HG02763 (cell line): ENCODE data around the gene SLC24A4.

ENCODE experiments used
- ATAC-seq: cut with Tn5 transposase; IDR thresholded peaks from one replicate; pipeline ENCODE4 v1.9.1; 2021; ENCODE audit warnings: mild to moderate bottlenecking, moderate library complexity; ENCODE audit not compliant: unreplicated experiment

SLC24A4 gene, protein sequence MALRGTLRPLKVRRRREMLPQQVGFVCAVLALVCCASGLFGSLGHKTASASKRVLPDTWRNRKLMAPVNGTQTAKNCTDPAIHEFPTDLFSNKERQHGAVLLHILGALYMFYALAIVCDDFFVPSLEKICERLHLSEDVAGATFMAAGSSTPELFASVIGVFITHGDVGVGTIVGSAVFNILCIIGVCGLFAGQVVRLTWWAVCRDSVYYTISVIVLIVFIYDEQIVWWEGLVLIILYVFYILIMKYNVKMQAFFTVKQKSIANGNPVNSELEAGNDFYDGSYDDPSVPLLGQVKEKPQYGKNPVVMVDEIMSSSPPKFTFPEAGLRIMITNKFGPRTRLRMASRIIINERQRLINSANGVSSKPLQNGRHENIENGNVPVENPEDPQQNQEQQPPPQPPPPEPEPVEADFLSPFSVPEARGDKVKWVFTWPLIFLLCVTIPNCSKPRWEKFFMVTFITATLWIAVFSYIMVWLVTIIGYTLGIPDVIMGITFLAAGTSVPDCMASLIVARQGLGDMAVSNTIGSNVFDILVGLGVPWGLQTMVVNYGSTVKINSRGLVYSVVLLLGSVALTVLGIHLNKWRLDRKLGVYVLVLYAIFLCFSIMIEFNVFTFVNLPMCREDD

DNA sequence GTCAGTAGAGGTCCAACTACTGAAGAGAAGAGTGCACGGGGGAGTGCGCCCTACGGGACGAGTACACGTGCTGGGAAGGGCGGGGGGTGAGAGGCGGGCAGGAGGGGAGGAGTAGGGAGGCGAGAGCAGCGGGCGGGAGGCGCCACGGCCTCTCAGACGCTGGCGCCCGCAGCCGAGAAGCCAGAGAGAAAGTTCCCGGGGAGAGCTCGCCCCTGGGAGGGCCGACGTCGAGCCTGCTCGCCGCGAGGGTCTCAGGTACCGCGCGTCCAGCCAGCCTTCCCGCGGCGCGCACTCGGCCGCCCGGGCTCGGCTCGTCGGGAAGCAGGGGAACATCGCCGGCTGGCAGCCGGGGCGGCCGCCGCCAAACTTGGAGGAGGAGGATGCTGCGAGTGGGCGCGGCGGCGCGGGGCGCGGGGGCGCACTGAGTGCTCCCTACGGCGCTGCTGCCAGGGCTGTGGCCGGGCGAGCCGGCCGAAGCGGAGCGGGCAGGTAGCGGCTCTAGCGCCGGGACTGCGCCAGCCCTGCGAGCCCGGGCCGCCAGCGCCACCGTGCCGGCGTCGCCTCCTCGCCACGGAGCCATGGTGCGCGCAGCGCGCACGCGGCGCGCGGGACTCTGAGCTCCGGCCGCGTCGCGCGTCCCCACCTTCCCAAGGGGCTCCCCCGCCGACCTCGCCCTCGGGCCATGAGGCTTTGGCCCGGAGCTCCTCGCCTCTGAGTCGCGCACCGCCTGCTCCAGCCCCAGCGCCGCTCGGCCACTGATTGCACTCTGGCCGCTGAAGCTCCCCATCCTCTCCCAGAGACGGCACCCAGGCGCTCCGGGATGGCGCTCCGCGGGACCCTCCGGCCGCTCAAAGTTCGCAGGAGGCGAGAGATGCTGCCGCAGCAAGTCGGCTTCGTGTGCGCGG, at the start of gene SLC24A4:
TSS of gene SLC24A4 (plus strand) at position 155 of the 905 bp plus-strand sequence. CDS start at position 821, 666 bp downstream.
- ATAC-seq, result no peak

DNA sequence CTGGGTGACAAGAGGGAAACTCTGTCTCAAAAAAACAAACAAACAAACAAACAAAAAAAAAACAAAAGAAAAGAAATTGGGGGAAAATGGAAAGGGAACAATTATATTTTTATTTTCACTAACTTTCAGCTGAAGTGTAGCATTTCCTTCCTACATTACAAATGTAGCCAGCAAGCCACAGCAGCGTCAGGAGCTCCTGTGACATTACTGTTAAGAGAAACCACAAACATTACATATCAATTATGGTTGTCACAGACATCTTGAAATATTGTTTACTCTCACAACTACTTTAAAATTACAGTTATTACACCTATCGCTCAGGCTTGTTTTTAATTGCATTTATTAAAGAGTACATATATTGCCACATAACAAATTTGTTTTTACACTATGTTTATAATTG, 49.8 kb upstream of the SLC24A4 start:
- ATAC-seq, result no peak

DNA sequence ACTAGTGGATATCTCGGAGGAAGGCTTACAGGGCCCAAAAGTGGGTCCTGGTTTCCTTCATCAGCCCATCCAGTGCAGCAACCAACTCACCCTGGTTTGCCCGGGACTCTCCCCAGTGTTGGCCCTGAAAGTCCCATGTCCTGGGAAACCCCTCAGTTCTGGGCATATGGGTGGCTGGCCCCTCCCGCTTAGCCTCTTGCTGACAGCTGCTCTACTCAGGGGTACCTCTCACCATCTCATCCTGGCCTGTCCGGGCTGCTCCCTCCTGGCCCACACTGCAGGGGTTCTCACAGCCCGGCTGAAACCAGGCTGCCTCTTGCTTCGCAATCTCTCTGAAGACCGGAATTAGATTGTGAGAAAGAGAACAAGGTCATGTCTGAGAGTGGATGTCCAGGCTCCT, 48.9 kb upstream of the SLC24A4 start:
- no peak for ATAC-seq

DNA sequence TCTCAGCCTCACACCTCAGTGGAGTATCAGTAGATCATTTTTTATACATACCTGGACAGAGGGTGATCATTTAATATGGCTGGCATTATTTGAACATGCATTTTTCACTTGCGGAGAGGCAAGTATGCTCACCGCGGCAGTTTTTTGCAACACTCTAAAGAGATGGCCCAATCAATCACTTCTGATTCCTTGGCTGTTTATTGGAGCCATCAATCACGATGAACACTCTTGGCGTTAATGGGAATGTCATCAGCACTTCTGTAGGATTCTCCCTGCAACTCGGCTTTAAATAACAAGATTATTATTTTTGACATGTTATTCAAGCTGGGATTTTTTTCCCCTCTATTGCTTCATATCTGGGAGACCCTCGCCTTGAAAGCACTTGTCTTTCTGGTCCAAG, 46.9 kb upstream of the SLC24A4 start:
- ATAC-seq, result no peak

DNA sequence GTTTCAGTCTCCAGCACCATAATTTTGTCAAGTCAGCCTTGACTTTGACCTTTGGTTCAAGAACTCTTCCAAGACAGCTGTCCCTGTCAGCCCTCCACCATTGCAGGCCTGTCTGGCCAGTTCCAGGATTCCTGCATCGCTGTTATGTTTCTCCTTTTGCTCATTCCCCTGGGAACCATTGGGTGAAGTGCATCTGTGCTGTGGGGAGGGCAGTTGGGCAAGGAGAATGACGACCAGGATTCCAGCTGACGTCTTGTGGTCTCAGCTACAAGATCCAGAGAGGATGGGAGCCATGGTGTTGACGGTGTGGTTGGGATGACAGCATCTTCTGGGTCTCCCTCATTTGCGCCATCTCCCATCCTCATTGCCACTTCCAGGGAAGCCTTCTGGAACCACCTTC, 45.9 kb upstream of the SLC24A4 start:
- ATAC-seq, result no peak

DNA sequence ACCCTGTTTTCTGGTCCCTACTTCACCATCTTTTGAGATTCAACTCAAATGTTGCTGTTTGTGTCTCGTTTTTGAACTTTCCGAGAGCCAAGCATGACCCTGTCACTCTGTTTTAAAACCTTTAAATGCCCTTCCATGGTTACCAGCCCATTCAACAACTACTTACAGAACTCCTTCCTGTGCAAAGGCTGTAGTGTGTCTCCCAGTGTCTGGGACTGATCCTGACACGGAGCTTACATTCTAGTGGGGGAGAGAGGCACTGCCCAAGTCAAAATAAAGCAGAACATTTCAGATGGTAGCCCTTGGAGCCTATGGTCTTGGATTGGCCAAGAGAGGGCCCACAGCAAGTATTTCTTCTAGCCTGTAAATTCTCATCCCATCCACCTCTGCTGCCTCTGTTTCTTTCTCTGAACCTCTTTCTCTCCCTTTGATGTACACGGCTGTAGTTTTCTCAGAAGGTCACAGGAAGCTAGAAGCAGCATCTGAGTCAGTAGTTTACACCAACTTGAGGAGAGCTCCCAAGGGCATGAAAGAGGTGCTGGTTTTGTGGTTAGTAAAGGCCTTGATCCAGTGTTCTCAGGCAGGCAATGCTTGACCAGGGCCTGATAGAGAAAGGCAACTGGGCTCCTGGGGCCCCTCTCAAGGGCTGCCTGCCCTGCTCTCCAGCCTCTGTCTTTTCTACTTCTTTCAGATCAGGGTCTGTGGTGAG, 42.3 kb upstream of the SLC24A4 start:
- ATAC-seq, result no peak

DNA sequence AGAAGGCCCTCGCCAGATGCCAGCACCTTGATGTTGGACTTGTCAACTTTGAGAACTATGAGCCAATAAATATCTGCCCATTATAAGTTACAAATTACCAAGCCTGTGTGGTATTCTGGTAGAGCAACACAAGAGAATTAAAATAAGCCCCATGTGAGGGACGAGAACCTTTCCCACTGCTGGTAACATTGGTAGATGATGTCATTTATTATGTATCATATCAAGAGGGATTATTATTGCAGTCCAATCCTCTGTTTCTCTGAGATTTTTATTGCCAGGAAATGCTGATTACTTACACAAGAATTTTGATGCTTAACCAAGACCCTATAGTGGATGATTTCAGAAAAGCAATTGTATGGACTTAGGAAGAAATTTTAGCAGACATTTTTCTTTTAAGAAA, 40.3 kb upstream of the SLC24A4 start:
- ATAC-seq, result no peak

DNA sequence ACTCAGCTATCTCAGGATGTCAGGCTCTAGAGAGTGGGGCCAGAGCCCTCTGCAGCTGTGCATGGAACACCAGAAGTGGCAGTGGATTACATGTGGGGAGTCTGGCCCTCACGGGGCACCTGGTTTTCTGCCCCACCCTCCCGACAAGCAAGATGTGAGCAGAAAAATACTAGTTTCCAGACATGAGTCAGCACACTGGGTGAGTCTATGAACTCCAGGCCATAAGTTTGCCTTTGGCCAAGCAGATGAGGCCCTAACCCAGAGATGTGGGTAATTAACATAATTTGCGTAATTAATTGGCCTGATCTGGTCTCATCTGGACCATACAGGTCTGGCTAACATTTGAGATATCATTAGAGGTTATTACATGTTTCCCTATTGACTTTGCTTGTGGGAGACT, 37.7 kb upstream of the SLC24A4 start:
- no peak for ATAC-seq

DNA sequence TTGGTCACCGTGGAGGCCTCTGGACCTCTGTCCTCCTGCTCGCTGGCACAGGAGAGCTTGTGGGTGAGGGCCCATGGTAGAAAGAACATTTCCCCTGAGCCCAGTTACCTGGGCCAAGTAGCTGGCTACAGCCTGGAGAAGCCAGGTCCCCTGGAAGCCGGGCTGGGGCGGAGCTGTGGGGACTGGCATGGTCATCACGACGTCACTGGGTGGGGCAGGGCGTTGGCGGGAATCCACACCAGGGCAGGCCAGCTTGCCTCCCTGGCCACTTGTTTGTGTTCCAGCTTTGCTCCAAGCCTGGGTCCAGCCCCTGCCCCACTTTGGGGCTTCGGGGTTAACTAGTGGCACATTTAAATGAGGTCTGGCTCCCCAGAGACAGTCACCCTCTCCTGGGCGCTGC, 35.0 kb upstream of the SLC24A4 start:
- ATAC-seq, result no peak

DNA sequence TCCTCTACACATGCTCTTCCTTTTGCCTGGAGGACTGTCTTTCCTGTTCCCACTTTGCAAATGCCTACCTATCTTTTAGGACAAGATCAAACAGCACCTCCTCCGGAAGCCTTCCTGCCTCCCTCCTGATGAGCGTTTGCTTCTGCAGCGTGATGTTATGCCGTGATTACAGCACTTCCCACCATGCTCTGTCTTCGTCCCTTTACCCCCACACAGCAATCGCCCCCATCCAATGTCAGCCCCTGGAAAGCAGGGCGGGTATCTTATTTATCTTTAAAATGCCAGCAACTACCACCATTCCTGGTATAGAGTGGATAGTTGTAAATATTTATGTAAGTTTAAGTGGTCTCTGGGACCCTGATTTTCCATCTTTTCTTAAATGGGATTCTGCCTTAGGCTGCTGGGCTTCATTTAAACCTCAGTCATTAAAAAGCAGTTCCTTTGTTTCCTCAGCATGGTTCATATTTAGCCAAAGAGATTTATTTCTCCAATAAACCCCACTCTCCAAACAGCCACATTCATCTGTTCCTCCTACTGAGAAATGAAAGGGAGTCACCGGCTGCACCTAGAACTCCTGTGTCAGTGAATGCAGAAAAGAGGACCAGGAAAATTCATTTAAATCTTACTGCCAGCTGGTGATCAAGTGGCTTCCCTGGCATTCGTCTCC, 33.8 kb upstream of the SLC24A4 start:
- ATAC-seq, result no peak

DNA sequence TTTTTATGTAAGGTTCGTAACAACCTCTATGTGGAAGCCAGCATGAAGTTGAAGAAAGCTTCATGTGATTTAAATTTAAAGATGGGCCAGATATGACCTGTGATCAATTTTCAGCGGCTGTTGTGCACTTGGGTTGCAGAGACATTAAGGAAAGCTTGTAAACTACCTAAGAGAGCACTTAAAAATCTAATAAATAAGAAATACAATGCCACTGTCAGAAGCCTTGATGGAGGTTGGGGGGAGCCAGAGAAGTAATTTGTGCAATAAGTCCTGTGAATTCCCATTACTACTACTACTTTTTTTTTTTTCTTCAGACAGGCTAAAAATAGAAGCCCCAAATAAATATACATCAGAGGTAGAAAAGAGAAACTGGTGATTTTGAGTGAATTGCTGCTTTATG, 30.3 kb upstream of the SLC24A4 start:
- ATAC-seq, result no peak

DNA sequence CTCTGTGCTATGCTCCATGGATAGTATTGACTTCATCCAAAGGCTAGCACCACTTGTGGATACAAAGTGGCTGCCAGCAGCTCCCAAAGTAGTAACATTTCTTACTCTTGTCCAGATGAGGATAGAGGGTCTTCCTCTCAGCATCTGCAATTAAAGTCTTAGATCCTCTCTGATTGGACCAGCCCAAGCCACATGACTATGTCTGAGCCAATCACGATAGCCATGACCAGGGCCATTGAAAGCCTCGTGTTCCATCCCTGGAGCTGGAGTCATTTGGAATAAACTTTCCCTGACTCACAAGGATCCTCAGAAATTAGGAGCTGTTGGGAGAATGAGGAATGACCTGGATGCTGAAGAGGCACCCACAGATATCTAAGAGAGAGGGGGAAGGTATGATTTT, 28.5 kb upstream of the SLC24A4 start:
- ATAC-seq, result no peak

DNA sequence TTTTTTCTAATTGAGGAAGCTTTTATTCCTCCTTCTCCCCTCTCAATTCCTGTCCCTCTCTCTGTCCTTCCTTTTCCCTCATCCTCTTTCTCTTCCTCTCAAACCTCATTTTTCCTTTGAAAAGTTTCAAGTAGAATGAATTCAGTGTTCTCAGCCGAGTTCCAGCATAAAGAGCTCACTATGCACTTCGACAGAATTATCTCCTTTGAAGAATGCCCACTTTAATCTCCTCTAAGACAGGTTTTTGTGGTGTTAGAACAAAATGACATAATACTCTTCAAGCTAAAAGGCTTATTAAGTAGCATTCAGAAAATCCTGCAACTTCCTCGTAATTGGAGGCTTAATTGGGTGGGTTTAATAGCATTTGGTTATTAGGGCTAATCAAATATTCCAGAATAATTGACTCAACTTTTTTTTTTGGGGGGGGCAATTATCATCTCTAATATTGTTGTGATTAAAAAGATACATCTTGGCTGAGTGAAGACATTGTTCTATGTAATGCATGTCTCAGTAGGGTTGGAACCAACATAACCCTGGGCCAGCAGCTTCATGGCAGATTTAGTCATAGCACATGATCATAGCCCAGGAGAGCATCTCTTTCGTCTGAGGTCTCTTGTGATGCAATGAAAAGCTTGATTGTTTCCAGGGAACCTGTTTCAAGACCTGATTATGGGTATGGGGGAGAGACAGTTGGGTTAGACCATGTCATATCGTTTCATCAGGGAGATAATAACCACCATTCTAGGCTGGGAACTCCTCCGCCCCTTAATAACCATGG, 25.0 kb upstream of the SLC24A4 start:
- ATAC-seq, result no peak

DNA sequence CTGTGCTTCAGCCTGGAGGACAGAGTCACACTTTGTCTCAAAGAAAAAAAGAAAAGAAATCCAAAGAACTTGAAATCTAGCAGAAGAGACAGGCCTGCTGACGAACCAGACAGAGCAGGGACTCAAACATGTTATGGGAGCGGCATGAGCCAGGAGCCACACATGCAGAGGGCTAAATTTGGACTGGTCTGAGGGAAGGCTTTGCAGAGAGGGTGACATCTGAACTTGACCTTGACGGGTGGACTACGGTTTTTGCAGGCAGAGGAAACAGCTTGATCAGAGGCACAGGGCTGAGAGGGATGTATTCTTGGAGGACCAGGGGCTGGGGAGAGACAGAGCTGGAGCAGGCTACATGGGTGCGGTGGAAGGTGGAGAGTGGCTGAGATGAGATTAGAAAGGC, 20.5 kb upstream of the SLC24A4 start:
- no peak for ATAC-seq

DNA sequence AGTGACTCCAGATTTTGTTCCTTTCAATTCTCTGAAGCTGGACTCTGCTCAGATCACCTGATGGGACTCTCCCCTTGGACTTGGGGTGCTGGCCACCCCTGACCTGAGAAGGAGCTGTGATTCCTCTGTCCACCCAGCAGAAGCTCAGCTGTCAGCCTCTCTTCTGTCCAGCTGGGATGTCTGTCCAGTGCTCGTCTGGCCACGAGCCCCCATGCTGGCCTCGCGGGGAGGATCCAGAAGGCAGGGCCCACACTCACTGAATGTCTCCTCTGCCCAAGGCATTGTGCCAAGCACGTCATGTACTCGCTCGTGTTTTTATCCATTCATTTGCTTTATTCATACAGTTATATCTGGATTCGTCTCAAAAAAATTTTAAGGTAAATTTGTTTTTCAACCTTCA, 14.2 kb upstream of the SLC24A4 start:
- no peak for ATAC-seq

DNA sequence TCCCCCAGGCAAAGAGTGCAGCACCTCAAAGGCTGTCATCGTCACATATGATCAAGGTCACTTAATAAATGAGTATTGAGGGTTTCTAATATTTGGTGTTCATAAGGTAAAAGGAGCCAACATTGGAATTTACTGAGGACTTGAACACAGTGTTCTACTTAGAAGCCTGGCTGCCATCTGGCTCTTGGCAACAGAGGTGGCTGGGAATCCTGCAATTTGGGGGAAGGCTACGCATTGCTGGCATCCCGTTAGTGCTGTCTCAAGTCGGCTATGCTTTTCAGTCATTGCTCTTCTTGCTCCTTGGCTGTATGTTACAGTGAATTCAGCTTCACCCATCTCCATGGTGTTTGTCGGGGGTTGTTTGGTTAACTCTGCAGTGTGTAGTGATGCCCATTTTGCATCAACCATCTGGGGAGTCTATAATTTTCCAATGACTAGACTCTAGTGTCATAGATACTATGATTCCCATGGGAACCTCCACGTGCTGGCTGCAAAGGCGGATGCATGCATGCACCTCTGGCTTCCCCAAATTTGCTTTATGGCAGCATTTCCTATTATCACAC, 12.9 kb upstream of the SLC24A4 start:
- no peak for ATAC-seq

DNA sequence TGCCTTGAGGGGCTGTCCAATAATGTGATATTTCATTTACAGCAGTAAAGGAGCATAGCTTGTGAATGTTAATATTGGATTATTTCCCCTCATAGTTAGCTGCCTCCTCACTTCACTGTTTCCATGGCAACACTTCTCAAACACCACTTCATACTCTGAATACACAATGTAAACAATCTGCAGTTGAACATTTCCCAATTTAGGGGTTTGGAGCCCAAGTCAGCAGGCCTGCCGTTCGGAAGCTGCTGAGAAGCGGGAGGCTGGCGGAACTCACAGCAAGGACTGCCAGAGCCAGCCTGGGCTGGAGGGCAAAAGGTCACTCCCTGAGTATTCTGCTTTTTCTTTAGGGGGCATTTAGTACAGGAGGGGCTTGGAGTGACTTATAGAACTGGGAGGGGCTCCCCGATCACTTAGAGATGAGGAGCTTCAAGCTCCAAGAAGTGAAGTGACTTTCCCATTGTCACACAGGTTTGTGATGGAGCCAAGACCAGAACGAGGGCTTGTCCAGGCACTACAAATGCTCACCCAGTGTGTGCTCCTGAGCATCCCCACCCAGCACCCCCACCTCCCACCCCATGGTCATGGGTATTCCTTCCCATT, 12.1 kb upstream of the SLC24A4 start:
- ATAC-seq, result no peak

DNA sequence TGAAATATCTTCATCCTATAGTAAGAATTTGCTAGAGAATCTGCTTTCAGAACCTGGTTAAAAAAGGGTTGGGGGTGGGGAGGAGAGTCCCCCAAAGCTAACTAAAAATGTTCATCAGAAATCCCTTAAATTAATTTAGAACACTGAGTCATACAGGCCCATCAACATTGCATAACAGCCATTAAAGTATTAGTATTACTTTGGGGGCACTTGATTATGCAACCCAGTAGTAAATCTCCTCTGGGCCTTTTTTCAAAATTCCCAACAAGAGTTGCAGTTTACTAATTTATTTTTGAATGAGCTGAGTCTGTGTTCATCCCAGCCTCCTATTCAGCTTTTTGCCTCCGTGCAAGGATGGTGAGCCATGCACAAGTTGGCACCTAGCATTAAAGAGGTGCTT, 8.8 kb upstream of the SLC24A4 start:
- ATAC-seq, result no peak
